ENCODE data around the gene POLE2.
"Not testable (repeated sequence)": the region's sequence is repeated elsewhere in the genome, so short reads cannot be mapped to it uniquely, and the experiment has no call there.

Gene POLE2, protein sequence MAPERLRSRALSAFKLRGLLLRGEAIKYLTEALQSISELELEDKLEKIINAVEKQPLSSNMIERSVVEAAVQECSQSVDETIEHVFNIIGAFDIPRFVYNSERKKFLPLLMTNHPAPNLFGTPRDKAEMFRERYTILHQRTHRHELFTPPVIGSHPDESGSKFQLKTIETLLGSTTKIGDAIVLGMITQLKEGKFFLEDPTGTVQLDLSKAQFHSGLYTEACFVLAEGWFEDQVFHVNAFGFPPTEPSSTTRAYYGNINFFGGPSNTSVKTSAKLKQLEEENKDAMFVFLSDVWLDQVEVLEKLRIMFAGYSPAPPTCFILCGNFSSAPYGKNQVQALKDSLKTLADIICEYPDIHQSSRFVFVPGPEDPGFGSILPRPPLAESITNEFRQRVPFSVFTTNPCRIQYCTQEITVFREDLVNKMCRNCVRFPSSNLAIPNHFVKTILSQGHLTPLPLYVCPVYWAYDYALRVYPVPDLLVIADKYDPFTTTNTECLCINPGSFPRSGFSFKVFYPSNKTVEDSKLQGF
- total RNA-seq, result 0.47 to 2.5 (median 1.6) reads per million in 4 donors

- DNase-seq, result peak; percentile 38 to 83 (median 61)
These were observed at the start of gene POLE2 for GRCh38 chr14:49687942-49688700. Gene POLE2, minus strand, starts transcription at chr14:49688214. Its CDS starts 11 bp downstream, at chr14:49688203.

GRCh38 chr14:49735669-49736068 lies 47.7 kb upstream of the POLE2 start:
- DNase-seq, result not testable (repeated sequence)

DNA sequence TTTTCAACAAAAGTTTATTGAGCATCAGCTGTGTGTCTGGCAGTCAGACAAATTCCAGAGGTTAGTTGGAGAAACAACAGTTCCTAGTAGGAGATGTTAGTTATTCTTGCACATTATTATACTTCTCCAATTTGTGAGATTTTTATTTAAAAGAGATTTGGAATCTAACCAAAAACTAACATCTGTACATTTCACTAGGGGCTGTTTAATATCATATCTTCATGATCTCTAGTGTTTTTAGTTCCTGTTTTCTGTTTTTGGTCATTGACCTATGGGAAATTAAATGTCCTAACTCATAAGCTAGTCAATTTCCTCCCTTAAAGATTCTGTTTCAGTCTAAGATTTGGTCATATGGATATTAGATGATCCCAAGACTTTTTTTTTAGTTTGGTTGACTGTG lies 45.8 kb upstream of the POLE2 start:
- no peak for DNase-seq

- no peak for DNase-seq
These were observed 44.9 kb upstream of the POLE2 start for GRCh38 chr14:49732896-49733295.

GRCh38 chr14:49727171-49727570 lies 39.2 kb upstream of the POLE2 start:
- DNase-seq, result no peak

DNA sequence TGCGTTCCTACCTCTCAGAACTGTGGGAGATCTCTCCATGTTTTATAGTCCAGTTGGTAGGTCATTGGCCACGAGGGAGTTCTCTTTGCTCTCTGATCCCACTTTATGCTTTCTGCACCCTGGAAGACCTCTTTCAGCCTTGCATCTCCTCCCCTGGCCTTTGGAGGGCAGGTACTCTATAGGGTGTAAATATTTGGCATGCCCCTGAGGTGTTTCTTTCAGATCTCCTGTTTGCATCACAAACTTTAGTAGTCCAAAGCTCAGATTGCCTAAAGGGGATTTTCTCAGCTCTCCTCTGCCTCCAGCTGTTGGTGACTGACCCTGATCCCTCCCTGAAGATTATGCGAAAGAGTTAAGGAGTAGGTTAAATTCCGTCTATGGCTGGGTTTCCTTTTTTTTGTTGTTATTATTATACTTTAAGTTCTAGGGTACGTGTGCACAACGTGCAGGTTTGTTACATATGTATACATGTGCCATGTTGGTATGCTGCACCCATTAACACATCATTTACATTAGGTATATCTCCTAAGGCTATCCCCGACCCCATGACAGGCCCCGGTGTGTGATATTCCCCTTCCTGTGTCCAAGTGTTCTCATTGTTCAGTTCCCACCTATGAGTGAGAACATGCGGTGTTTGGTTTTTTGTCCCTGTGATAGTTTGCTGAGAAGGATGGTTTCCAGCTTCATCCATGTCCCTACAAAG lies 33.9 kb upstream of the POLE2 start:
- DNase-seq, result not testable (repeated sequence)

GRCh38 chr14:49720744-49721143 lies 32.7 kb upstream of the POLE2 start:
- no peak for DNase-seq

GRCh38 chr14:49710993-49711392 lies 23.0 kb upstream of the POLE2 start:
- DNase-seq, result not testable (repeated sequence)

- DNase-seq, result not testable (repeated sequence)
These were observed 16.5 kb upstream of the POLE2 start for GRCh38 chr14:49704471-49704870.

GRCh38 chr14:49703965-49704364 lies 16.0 kb upstream of the POLE2 start:
- no peak for DNase-seq

- DNase-seq, result no peak
These were observed 14.7 kb upstream of the POLE2 start for GRCh38 chr14:49702725-49703124.

DNA sequence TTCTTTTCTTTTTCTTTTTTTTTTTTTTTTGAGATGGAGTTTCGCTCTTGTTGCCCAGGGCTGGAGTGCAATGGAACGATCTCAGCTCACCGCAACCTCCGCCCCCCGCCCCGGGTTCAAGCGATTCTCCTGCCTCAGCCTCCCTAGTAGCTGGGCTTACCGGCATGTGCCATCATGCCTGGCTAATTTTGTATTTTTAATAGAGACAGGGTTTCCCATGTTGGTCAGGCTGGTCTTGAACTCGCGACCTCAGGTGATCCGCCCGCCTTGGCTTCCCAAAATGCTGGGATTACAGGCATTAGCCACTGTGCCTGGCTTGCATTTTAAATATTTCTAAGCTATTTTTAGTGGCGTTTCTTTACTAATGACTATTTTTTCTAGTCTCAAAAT lies 5.7 kb upstream of the POLE2 start:
- DNase-seq, result not testable (repeated sequence)

- peak; percentile 58 to 79 (median 74) for DNase-seq
These were observed 5.1 kb upstream of the POLE2 start, which contains the start of gene KLHDC1 for GRCh38 chr14:49692811-49693734. Gene KLHDC1, plus strand, starts transcription at chr14:49693120. Its CDS starts 75 bp downstream, at chr14:49693195.

- no peak for DNase-seq
These were observed 4.3 kb upstream of the POLE2 start for GRCh38 chr14:49692193-49692757.

- no peak for DNase-seq
These were observed 3.0 kb upstream of the POLE2 start for GRCh38 chr14:49691031-49691430.

- no peak for DNase-seq
These were observed 652 bp upstream of the POLE2 start for GRCh38 chr14:49688701-49689030.

DNA sequence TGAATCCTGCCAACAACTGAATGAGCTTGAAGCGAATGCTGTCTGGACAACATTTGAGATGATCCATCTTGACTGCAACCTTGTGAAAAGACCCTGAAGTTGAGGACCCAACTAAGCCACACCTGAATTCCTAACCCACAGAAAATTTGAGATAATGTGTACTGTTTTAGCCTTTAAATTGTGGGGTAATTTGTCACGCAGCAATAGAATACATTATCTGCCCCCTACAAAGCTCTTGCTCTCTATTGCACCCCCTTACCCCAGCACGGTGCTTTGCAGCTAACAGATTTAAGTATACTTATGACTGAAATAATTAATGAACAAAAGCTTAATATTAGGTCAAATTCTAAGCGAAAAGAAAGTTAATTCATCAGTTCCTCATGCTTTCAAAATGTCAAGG lies 1.6 kb downstream of the POLE2 start:
- DNase-seq, result no peak

DNA sequence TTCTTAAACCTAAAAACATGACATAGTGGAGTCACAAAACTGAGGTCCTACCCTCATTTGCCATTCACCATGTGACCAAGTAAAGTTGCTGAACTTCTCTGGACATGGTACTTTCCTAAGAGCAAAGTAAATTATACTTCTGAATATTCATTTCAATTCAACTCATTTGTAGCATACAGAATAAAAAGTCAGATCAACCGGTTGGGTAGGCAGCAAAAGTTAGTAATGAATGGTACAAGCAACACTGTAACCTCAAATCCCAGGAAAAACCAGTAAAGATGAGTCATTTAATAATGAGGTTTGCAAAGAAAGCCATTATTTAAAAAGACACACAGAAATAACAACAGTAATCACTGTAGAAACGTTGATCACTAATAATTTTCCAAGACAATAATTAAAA lies 8.7 kb downstream of the POLE2 start:
- peak in 1 of 5 donors; percentile 38 for DNase-seq

DNA sequence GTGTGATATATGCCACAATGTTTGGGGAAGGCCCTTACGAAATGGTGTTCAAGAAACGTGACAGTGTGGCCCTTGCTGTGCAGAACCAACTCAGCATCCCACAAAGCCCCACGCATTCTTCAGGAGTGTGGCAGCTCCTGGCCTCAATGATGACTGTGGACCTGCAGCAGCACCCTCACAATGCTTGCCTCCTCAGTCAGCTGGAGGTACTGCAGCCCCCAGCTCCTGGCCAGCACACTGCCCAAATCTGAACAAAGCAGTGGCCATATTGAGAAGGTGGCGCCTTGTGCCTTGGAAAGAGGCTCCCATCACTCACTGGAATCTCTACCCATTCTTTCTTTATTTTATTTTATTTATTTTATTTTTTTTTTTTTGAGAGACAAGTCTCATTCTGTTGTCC lies 10.4 kb downstream of the POLE2 start:
- no peak for DNase-seq

GRCh38 chr14:49673586-49673985 lies 14.4 kb downstream of the POLE2 start:
- no peak for DNase-seq

- DNase-seq, result no peak
These were observed 17.5 kb downstream of the POLE2 start for GRCh38 chr14:49670475-49670874.

Measured in T-helper 1 cell (primary cell).